Pancreas (tissue), 10 donors: ENCODE data around the gene POU6F2. TPM values are rescaled to one million over a fixed set of nuclear protein-coding genes. Genes with fewer than 3 reads are reported as not detected.

Source experiments
- ATAC-seq, 4 donors: fragments of 200-7000 bp; cut with Tn5 transposase; one replicate each; pipeline versions ENCODE4 v1.8.0 to v1.9.1; 2020; ENCODE audit warnings: mild to moderate bottlenecking in 4 of 4, moderate library complexity in 4 of 4
- DNase-seq, 6 donors: peaks; one replicate each; pipeline ENCODE4 v3.0.0-alpha.2; 2020
- FAIRE-seq: peaks from 2 replicates; lab custom pipeline; 2012; peaks lifted over from hg19 to GRCh38; lab: Jason Lieb, UNC
- H3K27ac ChIP-seq, 4 donors: fragments of 200-600 bp; sonication (generic); 1 replicate in 3 of 4; 2 replicates in 1 of 4; pipeline versions ENCODE4 v1.5.0 to v1.8.0; 2020
- H3K27me3 ChIP-seq, 4 donors: fragments of 200-600 bp; one replicate each; pipeline ENCODE4 v1.8.0; 2021
- H3K36me3 ChIP-seq, 3 donors: fragments of 200-600 bp; sonication (generic) in 1 of 3; one replicate each; pipeline versions ENCODE4 v1.5.0 to v1.8.0; 2020 to 2021
- H3K4me1 ChIP-seq, 3 donors: fragments of 200-600 bp; one replicate each; pipeline ENCODE4 v1.8.0; 2021
- H3K4me3 ChIP-seq, 4 donors: fragments of 200-600 bp; sonication (generic) in 2 of 4; one replicate each; pipeline versions ENCODE4 v1.5.0 to v1.8.0; 2020 to 2021
- H3K9me3 ChIP-seq, 4 donors: fragments of 200-600 bp; one replicate each; pipeline ENCODE4 v1.8.0; 2021
- CTCF ChIP-seq, 4 donors: fragments of 200-600 bp; sonication (generic) in 3 of 4; IDR thresholded peaks; one replicate each; pipeline versions ENCODE4 v1.5.0 to v1.8.0; 2021; ENCODE audit warnings: antibody characterized with exemption in 4 of 4
- WGBS, 2 donors: extraction: QIAGEN DNeasy Blood & Tissue Kit; methylation state at CpG; one replicate each; pipeline ENCODE4 v1.1.7; 2013; 5-methylcytosine and 5-hydroxymethylcytosine counted together
- intact Hi-C, 3 donors: fragments of 100-400 bp; cut with DNase I; formaldehyde crosslinking; loops; one replicate each; pipeline versions ENCODE4 v1.11.1 to v1.14.2; 2022
- polyA plus RNA-seq, 2 donors: library from polyadenylated mRNA; stranded (reverse); fragments of 200-250 nt; gene quantifications; one replicate each; pipeline ENCODE4 v1.2.3, GENCODE V29; 2013
- total RNA-seq, 6 donors: library from RNA; stranded (reverse); fragmentation: NEBNext Ultra II Directional in 4 of 6; extraction: Animal tissue kit (Norgen Biotek cat#: 25700) in 4 of 6; gene quantifications; one replicate each; pipeline versions ENCODE4 v1.2.1 to v1.2.4, GENCODE V29; 2021 to 2023
- donor health status: healthy with polysubstance abuse.
- donor health status: DM: no; HTN: no; CAD: no; lungs with moderate emphysema.
- donor health status: DM: no; HTN: no; CAD: no.
- donor health status: control.
- donor health status: control.
- donor health status: Bipolar disorder and iron deficiency.
- donor health status: DM: yes; HTN: yes; CAD: no.
- donor health status: DM: no; HTN: no; CAD: no.
- donor health status: DM: no; HTN: no; CAD: no.
- donor health status: DM: yes; HTN: yes; CAD: no.

Gene POU6F2
- total and polyA plus RNA-seq, 8 donors: 1.3 to 4.2 (median 2.4) TPM

GRCh38 chr7:39051279-39051678, 73.6 kb downstream of the POU6F2 start:
- peaks cover 0 to 3% (median 0%) of the 10 kb centered on the region in 4 donors for H3K27me3 ChIP-seq
- no peak overlapping the region for H3K27ac ChIP-seq
- H3K4me1 ChIP-seq: no peaks in the 10 kb centered on the region
- no peaks in the 10 kb centered on the region for H3K36me3 ChIP-seq
- TF ChIP-seq CTCF (IDR thresholded peaks at IDR 0.05): no peak
- no peak overlapping the region for H3K4me3 ChIP-seq
- no peaks in the 10 kb centered on the region for H3K9me3 ChIP-seq
- DNase-seq: no peak
- FAIRE-seq: no peak
- no peak for ATAC-seq
- intact Hi-C loops: no loop called here
- WGBS, 2 donors: 59 to 89% methylated on average over 1 of the region's 1 CpG

- ATAC-seq: no peak
- intact Hi-C loops: no loop called here
- H3K27me3 ChIP-seq: peaks cover 0 to 3% (median 0%) of the 10 kb centered on the region in 4 donors
- H3K4me1 ChIP-seq: no peaks in the 10 kb centered on the region
- no peak for FAIRE-seq
- no peak for TF ChIP-seq CTCF (IDR thresholded peaks at IDR 0.05)
- no peak overlapping the region for H3K27ac ChIP-seq
- no peaks in the 10 kb centered on the region for H3K9me3 ChIP-seq
- 83 to 94% methylated on average over 4 of the region's 4 CpGs for WGBS, 2 donors
- H3K4me3 ChIP-seq: no peak overlapping the region
- DNase-seq: no peak
- H3K36me3 ChIP-seq: no peaks in the 10 kb centered on the region
Observed at GRCh38 chr7:39051707-39052106, 74.0 kb downstream of the POU6F2 start.

DNA sequence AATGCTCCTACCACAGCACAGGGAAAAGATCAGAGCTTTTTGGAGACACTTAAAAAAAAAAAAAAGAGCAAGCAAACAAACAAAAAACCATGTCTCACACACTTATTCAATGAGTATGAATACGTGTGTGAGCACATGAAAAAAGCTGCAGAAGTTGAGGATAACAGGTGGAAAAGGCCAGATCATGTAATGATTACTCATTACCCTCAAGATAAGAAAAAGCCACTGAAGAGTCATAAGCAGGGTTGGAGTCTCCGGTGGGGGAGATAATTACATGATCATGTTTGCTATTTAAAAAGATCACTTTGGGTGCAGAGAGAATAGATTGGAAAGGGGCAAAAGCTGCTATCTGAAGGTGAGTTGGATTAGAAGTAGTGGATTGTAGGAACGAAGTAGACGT, 77.0 kb downstream of the POU6F2 start:
- ATAC-seq: no peak
- H3K27ac ChIP-seq: no peak overlapping the region
- no peak overlapping the region for H3K4me3 ChIP-seq
- no peak for TF ChIP-seq CTCF (IDR thresholded peaks at IDR 0.05)
- no peaks in the 10 kb centered on the region for H3K36me3 ChIP-seq
- FAIRE-seq: no peak
- no peak for DNase-seq
- H3K27me3 ChIP-seq: no peaks in the 10 kb centered on the region
- H3K9me3 ChIP-seq: no peaks in the 10 kb centered on the region
- intact Hi-C loops: no loop called here
- no peaks in the 10 kb centered on the region for H3K4me1 ChIP-seq
- 23 to 25% methylated on average over 4 of the region's 4 CpGs for WGBS, 2 donors

DNA sequence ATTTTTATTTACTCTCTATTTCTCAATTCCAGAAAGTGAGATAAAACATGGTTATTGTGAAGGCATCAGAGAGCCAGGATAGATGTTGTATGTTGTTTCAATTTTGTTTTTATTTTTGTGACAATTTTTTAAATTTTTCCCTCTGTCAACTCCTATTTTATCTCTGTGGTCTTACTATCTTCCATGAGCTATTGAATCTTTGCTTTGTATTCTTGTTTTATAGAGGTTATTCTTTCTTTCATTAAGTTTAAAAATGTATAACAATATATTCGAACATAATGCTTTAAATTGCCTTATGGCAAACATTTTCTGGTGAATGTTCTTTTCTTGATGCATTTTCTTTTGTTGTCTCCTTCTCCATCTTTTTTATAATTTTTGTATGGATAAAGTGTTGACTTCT, 78.4 kb downstream of the POU6F2 start:
- ATAC-seq (no peak), FAIRE-seq (no peak)
- 71 to 80% methylated on average over 1 of the region's 1 CpG for WGBS, 2 donors

More for the DNA sequence above, 78.4 kb downstream of the POU6F2 start:
- no peak overlapping the region for H3K27ac ChIP-seq
- no peaks in the 10 kb centered on the region for H3K9me3 ChIP-seq
- intact Hi-C loops: no loop called here
- H3K4me3 ChIP-seq: no peak overlapping the region
- H3K36me3 ChIP-seq: no peaks in the 10 kb centered on the region
- no peaks in the 10 kb centered on the region for H3K27me3 ChIP-seq
- no peaks in the 10 kb centered on the region for H3K4me1 ChIP-seq
- TF ChIP-seq CTCF (IDR thresholded peaks at IDR 0.05): no peak
- no peak for DNase-seq
